ENCODE measurements around the gene TCEAL6. TPM values are rescaled to one million over a fixed set of nuclear protein-coding genes. Genes with fewer than 3 reads are reported as not detected.
"Not testable (repeated sequence)": the region's sequence is repeated elsewhere in the genome, so short reads cannot be mapped to it uniquely, and the experiment has no call there.

The TCEAL6 gene
- not detected in 2 replicates for polyA plus RNA-seq (2012; rRNA removed)
- not detected in 2 replicates for polyA plus RNA-seq (2012; cell fraction: cytosol; rRNA removed)
- polyA plus RNA-seq (2012; cell fraction: nucleus; rRNA removed) = not detected in 2 replicates

DNA sequence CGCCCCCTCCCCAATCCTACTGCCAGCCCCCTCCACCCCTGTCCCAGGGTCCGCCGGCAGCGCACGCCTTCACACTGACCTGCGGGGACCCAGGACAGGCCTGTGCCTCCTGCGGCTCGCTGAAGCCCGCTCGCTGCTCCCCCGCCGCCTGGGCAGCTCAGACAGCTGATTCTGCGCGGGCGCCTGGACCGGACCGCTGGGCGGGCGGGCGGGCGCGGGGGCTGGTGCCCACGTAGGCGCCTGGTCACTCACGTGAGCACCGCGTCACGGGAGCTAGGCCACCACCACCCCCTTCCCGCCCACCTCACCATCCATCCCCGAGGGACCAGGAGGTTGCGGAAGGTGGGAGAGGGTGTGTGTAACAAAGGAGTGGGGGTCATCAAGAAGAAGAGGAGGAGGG lies at the start of gene TCEAL6:
TSS of gene TCEAL6 (minus strand) at position 208 of the 400 bp plus-strand sequence.
- WGBS (ENCODE audit: low lambda C conversion rate) = 7% methylated on average over 4 of the region's 31 CpGs
- H3K27ac ChIP-seq (ENCODE audit: low read depth in 2 of 2, low read length in 1 of 2); H3K4me1 ChIP-seq (ENCODE audit: control insufficient read depth in 1 of 2, insufficient read depth in 2 of 2, low read depth in 1 of 2, low read length in 1 of 2); H4K20me1 ChIP-seq (ENCODE audit: insufficient read depth); H3K9me3 ChIP-seq; H3K36me3 ChIP-seq (replicated peaks in 1 of 2; ENCODE audit: control insufficient read depth in 1 of 2, insufficient read depth in 2 of 2, low read length in 1 of 2); H3K9me2 ChIP-seq; H3K4me2 ChIP-seq; H3K79me2 ChIP-seq (ENCODE audit: insufficient read depth); H3K4me3 ChIP-seq (ENCODE audit: low read depth in 2 of 2, low read length in 1 of 2); H3K27me3 ChIP-seq (ENCODE audit: insufficient read depth); H3K9ac ChIP-seq; POLR2A ChIA-PET; H2AFZ ChIP-seq (ENCODE audit: low read depth); H3F3A ChIP-seq (replicated peaks; ENCODE audit: insufficient read depth); CTCF ChIA-PET: not testable (repeated sequence)
- peak; percentile 48 for DNase-seq

DNA sequence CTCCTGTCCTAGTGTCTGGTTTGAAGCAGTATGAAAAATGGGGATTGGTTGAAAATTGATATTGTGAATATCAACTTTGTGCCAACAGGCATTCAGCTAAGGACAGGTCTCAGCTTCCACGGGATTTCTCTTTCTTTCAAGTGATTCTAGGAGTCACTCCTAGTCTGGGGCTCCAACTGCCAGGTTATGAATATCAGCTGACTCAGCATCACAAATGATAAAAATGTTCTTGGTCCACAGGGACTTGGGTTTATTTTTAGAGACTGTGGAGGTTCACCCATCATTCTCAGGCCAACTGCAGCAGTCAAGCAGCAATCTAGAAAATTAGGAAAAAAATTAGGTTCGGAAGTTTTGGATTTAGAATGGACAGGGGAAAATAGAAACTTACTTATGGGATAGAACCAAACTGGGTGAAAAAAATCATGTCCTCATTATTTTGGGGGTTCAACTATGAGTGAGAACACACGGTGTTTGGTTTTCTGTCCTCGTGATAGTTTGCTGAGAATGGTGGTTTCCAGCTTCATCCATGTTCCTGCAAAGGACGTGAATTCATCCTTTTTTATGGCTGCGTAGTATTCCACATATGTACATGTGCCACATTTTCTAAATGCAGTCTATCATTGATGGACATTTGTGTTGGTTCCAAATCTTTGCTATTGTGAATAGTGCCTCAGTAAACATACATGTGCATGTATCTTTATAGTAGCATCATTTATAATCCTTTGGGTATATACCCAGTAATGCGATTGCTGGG lies 43.9 kb upstream of the TCEAL6 start:
- TF ChIP-seq IRF3 (IDR thresholded peaks at IDR 0.05; ENCODE audit: low read depth, low read length) (no peak), SMC3 (IDR thresholded peaks at IDR 0.05; ENCODE audit: low read depth, low read length) (no peak), RAD21 (IDR thresholded peaks at IDR 0.05; ENCODE audit: low read length) (no peak), NRF1 (IDR thresholded peaks at IDR 0.05; ENCODE audit: low read depth, low read length) (no peak), TCF12 (IDR thresholded peaks at IDR 0.05) (no peak), POLR2AphosphoS5 (IDR thresholded peaks at IDR 0.05; ENCODE audit: low read depth, low read length) (no peak), USF1 (IDR thresholded peaks at IDR 0.05; ENCODE audit: borderline replicate concordance, low read depth) (no peak)
- 10% methylated on average over 7 of the region's 7 CpGs for WGBS (ENCODE audit: low lambda C conversion rate)
- Histone ChIP-seq H3K4me2 (no peak overlapping the region), H3K4me1 (ENCODE audit: control insufficient read depth in 1 of 2, insufficient read depth in 2 of 2, low read depth in 1 of 2, low read length in 1 of 2) (no peaks in the 10 kb centered on the region), H2AFZ (ENCODE audit: low read depth) (no peak overlapping the region), H3K9ac (no peak overlapping the region), H3K9me2 (no peaks in the 10 kb centered on the region), H3K79me2 (ENCODE audit: insufficient read depth) (no peaks in the 10 kb centered on the region), H3K9me3 (no peaks in the 10 kb centered on the region), H4K20me1 (ENCODE audit: insufficient read depth) (no peaks in the 10 kb centered on the region), H3K27me3 (ENCODE audit: insufficient read depth) (no peaks in the 10 kb centered on the region), H3K36me3 (replicated peaks in 1 of 2; ENCODE audit: control insufficient read depth in 1 of 2, insufficient read depth in 2 of 2, low read length in 1 of 2) (no peaks in the 10 kb centered on the region), H3F3A (replicated peaks; ENCODE audit: insufficient read depth) (no peaks in the 10 kb centered on the region), H3K27ac (ENCODE audit: low read depth in 2 of 2, low read length in 1 of 2) (no peak overlapping the region), H3K4me3 (ENCODE audit: low read depth in 2 of 2, low read length in 1 of 2) (no peak overlapping the region)
- DNase-seq = no peak
- CTCF ChIA-PET = no interaction called here
- POLR2A ChIA-PET = no interaction called here

- no peak for TF ChIP-seq YY1 (IDR thresholded peaks at IDR 0.05; ENCODE audit: low read depth)
- no peak for TF ChIP-seq CHD2 (IDR thresholded peaks at IDR 0.05; ENCODE audit: low read length, partially characterized antibody)
- TF ChIP-seq POLR2AphosphoS5 (IDR thresholded peaks at IDR 0.05; ENCODE audit: low read depth, low read length) = no peak
- TF ChIP-seq MEF2A (IDR thresholded peaks at IDR 0.05; ENCODE audit: borderline replicate concordance, low read depth) = no peak
- no peak for TF ChIP-seq MXI1 (IDR thresholded peaks at IDR 0.05; ENCODE audit: low read depth, low read length)
- no peak for TF ChIP-seq JUND (IDR thresholded peaks at IDR 0.05)
- TF ChIP-seq, protein P1, sequence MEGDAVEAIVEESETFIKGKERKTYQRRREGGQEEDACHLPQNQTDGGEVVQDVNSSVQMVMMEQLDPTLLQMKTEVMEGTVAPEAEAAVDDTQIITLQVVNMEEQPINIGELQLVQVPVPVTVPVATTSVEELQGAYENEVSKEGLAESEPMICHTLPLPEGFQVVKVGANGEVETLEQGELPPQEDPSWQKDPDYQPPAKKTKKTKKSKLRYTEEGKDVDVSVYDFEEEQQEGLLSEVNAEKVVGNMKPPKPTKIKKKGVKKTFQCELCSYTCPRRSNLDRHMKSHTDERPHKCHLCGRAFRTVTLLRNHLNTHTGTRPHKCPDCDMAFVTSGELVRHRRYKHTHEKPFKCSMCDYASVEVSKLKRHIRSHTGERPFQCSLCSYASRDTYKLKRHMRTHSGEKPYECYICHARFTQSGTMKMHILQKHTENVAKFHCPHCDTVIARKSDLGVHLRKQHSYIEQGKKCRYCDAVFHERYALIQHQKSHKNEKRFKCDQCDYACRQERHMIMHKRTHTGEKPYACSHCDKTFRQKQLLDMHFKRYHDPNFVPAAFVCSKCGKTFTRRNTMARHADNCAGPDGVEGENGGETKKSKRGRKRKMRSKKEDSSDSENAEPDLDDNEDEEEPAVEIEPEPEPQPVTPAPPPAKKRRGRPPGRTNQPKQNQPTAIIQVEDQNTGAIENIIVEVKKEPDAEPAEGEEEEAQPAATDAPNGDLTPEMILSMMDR (IDR thresholded peaks at IDR 0.05) = no peak
- no peak for TF ChIP-seq RAD21 (IDR thresholded peaks at IDR 0.05; ENCODE audit: low read length)
- TF ChIP-seq TEAD4 (IDR thresholded peaks at IDR 0.05; ENCODE audit: borderline replicate concordance, insufficient read depth) = no peak
- no peak for TF ChIP-seq SMC3 (IDR thresholded peaks at IDR 0.05; ENCODE audit: low read depth, low read length)
- no peak for TF ChIP-seq FOSL2 (IDR thresholded peaks at IDR 0.05; ENCODE audit: borderline replicate concordance, low read depth)
- TF ChIP-seq GABPA (IDR thresholded peaks at IDR 0.05; ENCODE audit: low read depth) = no peak
- Histone ChIP-seq H3K9me3 (no peaks in the 10 kb centered on the region), H2AFZ (ENCODE audit: low read depth) (no peak within 1 kb of the TSS), H3K4me2 (no peak within 1 kb of the TSS; the same call in 1 of the 2 replicates), H3F3A (replicated peaks; ENCODE audit: insufficient read depth) (no peaks in the 10 kb centered on the region), H4K20me1 (ENCODE audit: insufficient read depth) (no peaks in the 10 kb centered on the region), H3K27ac (ENCODE audit: low read depth in 2 of 2, low read length in 1 of 2) (no peak within 1 kb of the TSS), H3K4me1 (ENCODE audit: control insufficient read depth in 1 of 2, insufficient read depth in 2 of 2, low read depth in 1 of 2, low read length in 1 of 2) (no peaks in the 10 kb centered on the region), H3K4me3 (ENCODE audit: low read depth in 2 of 2, low read length in 1 of 2) (peak within 1 kb of the TSS; percentile 32 to 39; a peak in 3 of 4 replicates), H3K9me2 (no peaks in the 10 kb centered on the region), H3K27me3 (ENCODE audit: insufficient read depth) (peaks cover 13% of the 10 kb centered on the region; the same call in 1 of the 2 replicates), H3K9ac (no peak within 1 kb of the TSS), H3K36me3 (replicated peaks in 1 of 2; ENCODE audit: control insufficient read depth in 1 of 2, insufficient read depth in 2 of 2, low read length in 1 of 2) (no peaks in the 10 kb centered on the region), H3K79me2 (ENCODE audit: insufficient read depth) (no peaks in the 10 kb centered on the region)
- POLR2A ChIA-PET = no interaction called here
- peak; percentile 53 for DNase-seq
- 3% methylated on average over 7 of the region's 15 CpGs for WGBS (ENCODE audit: low lambda C conversion rate)
- CTCF ChIA-PET = no interaction called here
Observed at GRCh38 chrX:102155806-102156179, 13.5 kb upstream of the TCEAL6 start, which contains the start of gene BEX5. BEX5 (minus strand) TSS chrX:102155977; CDS start chrX:102154265, 1,712 bp downstream.

All from SK-N-SH (cell line).